Panc1 (cell line): ENCODE data around the gene GMDS. TPM values are rescaled to one million over a fixed set of nuclear protein-coding genes. Genes with fewer than 3 reads are reported as not detected.

Experiments
- ATAC-seq: fragments of 200-7000 bp; cut with Tn5 transposase; 2 replicates; pipeline ENCODE4 v1.9.1; 2020; ENCODE audit warnings: mild to moderate bottlenecking, moderate library complexity
- BruUV-seq: library from RNA; stranded (reverse); fragments of 400-500 nt; replicated peaks from 2 replicates; lab custom pipeline; 2021; lab: Mats Ljungman, UMichigan
- CTCF ChIA-PET: fragments of 300-600 bp; sonication (Branson Sonifier 250); formaldehyde crosslinking; loops from one replicate; lab custom pipeline; 2022; ENCODE audit warnings: antibody characterized with exemption; lab: Charles Lee
- POLR2A ChIA-PET: fragments of 300-600 bp; sonication (Branson Sonifier 250); formaldehyde crosslinking; loops from one replicate; lab custom pipeline; 2022; ENCODE audit warnings: antibody characterized with exemption; lab: Charles Lee
- DNase-seq: peaks from one replicate; pipeline ENCODE4 v3.0.0-alpha.2; 2010; ENCODE audit warnings: low read depth, low spot score
- H3K27ac ChIP-seq: 2 replicates; pipeline ENCODE4 v1.5.1; 2011; ENCODE audit warnings: mild to moderate bottlenecking, low read length, inconsistent platforms
- H3K27me3 ChIP-seq: fragments of 200-500 bp; sonication (Bioruptor generic); 2 replicates; pipeline ENCODE4 v1.6.0; 2014; ENCODE audit warnings: low read length, inconsistent platforms; ENCODE audit not compliant: control insufficient read depth, insufficient read depth
- H3K36me3 ChIP-seq: fragments of 200-500 bp; sonication (Bioruptor generic); 2 replicates; pipeline ENCODE4 v1.5.1; 2014; ENCODE audit warnings: inconsistent platforms, mild to moderate bottlenecking, low read length, moderate library complexity; ENCODE audit not compliant: control insufficient read depth, insufficient read depth
- H3K4me1 ChIP-seq: 2 replicates; pipeline ENCODE4 v1.5.1; 2011; ENCODE audit warnings: inconsistent platforms, mild to moderate bottlenecking, low read length, moderate library complexity; ENCODE audit not compliant: control insufficient read depth, insufficient read depth
- H3K4me3 ChIP-seq, 2 experiments: 2 replicates each; pipeline ENCODE4 v1.5.1; 2011 to 2012; ENCODE audit warnings: low read depth in 2 of 2, low read length in 2 of 2, mild to moderate bottlenecking in 2 of 2, inconsistent platforms in 1 of 2, moderate library complexity in 1 of 2
- H3K9me3 ChIP-seq: fragments of 200-500 bp; sonication (Bioruptor generic); 2 replicates; pipeline ENCODE4 v1.5.1; 2014; ENCODE audit warnings: low read depth, mild to moderate bottlenecking, inconsistent platforms, low read length, moderate library complexity; ENCODE audit not compliant: control insufficient read depth, insufficient read depth
- CTCF ChIP-seq: fragments of 450-650 bp; IDR thresholded peaks from 2 replicates; pipeline ENCODE4 v1.5.1; 2017; ENCODE audit warnings: mild to moderate bottlenecking
- POLR2AphosphoS5 ChIP-seq: IDR thresholded peaks from 2 replicates; pipeline ENCODE4 v1.6.1; 2012; ENCODE audit warnings: mild to moderate bottlenecking, low read depth, low read length, moderate library complexity
- REST ChIP-seq, 2 experiments: IDR thresholded peaks; 2 replicates each; pipeline ENCODE4 v1.6.1; 2011 to 2012; ENCODE audit warnings: low read depth in 2 of 2, control low read depth in 1 of 2, low read length in 1 of 2, mild to moderate bottlenecking in 1 of 2, moderate library complexity in 1 of 2; ENCODE audit not compliant: insufficient read depth in 1 of 2
- SIN3A ChIP-seq: IDR thresholded peaks from 2 replicates; pipeline ENCODE4 v1.6.1; 2012; ENCODE audit warnings: low read depth, mild to moderate bottlenecking, low read length, moderate library complexity, borderline replicate concordance; ENCODE audit not compliant: insufficient read depth
- TCF7L2 ChIP-seq: IDR thresholded peaks from 2 replicates; pipeline ENCODE4 v1.6.1; 2011; ENCODE audit warnings: mild to moderate bottlenecking, low read depth, low read length, inconsistent platforms
- in situ Hi-C: cut with HindIII; loops from 2 replicates; pipeline ENCODE4 v1.10.0; 2016; ENCODE audit warnings: low sequenced_read_pairs, low pct_unique_long_range_greater_than_20kb
- intact Hi-C: fragments of 100-400 bp; cut with micrococcal nuclease; formaldehyde crosslinking; loops from one replicate; pipeline ENCODE4 v1.10.0; 2022; ENCODE audit not compliant: unreplicated experiment
- total RNA-seq: library from RNA; stranded (reverse); gene quantifications from one replicate; pipeline ENCODE4 v1.2.1, GENCODE V29; 2021; ENCODE audit not compliant: unreplicated experiment

GMDS gene
- total RNA-seq, 1 experiment from 2014 or later = 9.8 TPM

- Histone ChIP-seq H3K9me3 (no peaks in the 10 kb centered on the region), H3K27me3 (no peaks in the 10 kb centered on the region), H3K4me1 (no peaks in the 10 kb centered on the region), H3K36me3 (no peaks in the 10 kb centered on the region), H3K4me3 (no peak overlapping the region), H3K27ac (no peak overlapping the region)
- intact Hi-C loops (no loop called here), in situ Hi-C loops (no loop called here)
- no peak for ATAC-seq
- TF ChIP-seq POLR2AphosphoS5 = no peak
- no peak for TF ChIP-seq CTCF
- TF ChIP-seq TCF7L2 = no peak
- no peak for TF ChIP-seq SIN3A
- TF ChIP-seq REST (IDR thresholded peaks at IDR 0.05; ENCODE audit: insufficient read depth in 1 of 2, low read depth in 2 of 2, low read length in 1 of 2) = no peak
- ChIA-PET POLR2A (no interaction called here), CTCF (no interaction called here)
- BruUV-seq = no TSS peak
- DNase-seq = no peak
Measured at GRCh38 chr6:2186516-2186915, 58.9 kb downstream of the GMDS start.

- intact Hi-C loops = no loop called here
- no peak for TF ChIP-seq TCF7L2
- TF ChIP-seq REST (IDR thresholded peaks at IDR 0.05; ENCODE audit: insufficient read depth in 1 of 2, low read depth in 2 of 2, low read length in 1 of 2) = no peak
- TF ChIP-seq CTCF = no peak
- no peak for TF ChIP-seq SIN3A
- no peak for TF ChIP-seq POLR2AphosphoS5
- Histone ChIP-seq H3K36me3 (no peaks in the 10 kb centered on the region), H3K27ac (no peak overlapping the region), H3K4me1 (no peaks in the 10 kb centered on the region), H3K9me3 (no peaks in the 10 kb centered on the region), H3K4me3 (no peak overlapping the region), H3K27me3 (no peaks in the 10 kb centered on the region)
- ATAC-seq (no peak), DNase-seq (no peak)
- ChIA-PET CTCF (no interaction called here), POLR2A (no interaction called here)
- no TSS peak for BruUV-seq
- in situ Hi-C loops = no loop called here
Measured at GRCh38 chr6:2185466-2185865, 59.9 kb downstream of the GMDS start.
